Measurements from ENCODE around the gene BTD. TPM values are rescaled to one million over a fixed set of nuclear protein-coding genes. Genes with fewer than 3 reads are reported as not detected.
"Not testable (repeated sequence)": the region's sequence is repeated elsewhere in the genome, so short reads cannot be mapped to it uniquely, and the experiment has no call there.

The BTD gene
- total RNA-seq, 1 experiment from 2014 or later, result 34.6 TPM

- not testable (repeated sequence) for DNase-seq (ENCODE audit: low read depth)
Measured at GRCh38 chr3:15602816-15603215, 1.3 kb downstream of the BTD start.

- not testable (repeated sequence) for DNase-seq (ENCODE audit: low read depth)
Measured at GRCh38 chr3:15604584-15604983, 3.0 kb downstream of the BTD start.

- DNase-seq (ENCODE audit: low read depth), result peak; percentile 26
Measured at GRCh38 chr3:15606434-15606891, 4.9 kb downstream of the BTD start.

- peak; percentile 92 for DNase-seq (ENCODE audit: low read depth)
Measured at GRCh38 chr3:15610082-15610759, 8.7 kb downstream of the BTD start.

- DNase-seq (ENCODE audit: low read depth), result no peak
Measured at GRCh38 chr3:15611018-15611417, 9.5 kb downstream of the BTD start.

- DNase-seq (ENCODE audit: low read depth), result no peak
Measured at GRCh38 chr3:15612001-15612400, 10.5 kb downstream of the BTD start.

- DNase-seq (ENCODE audit: low read depth), result no peak
Measured at GRCh38 chr3:15614958-15615357, 13.4 kb downstream of the BTD start.

GRCh38 chr3:15616053-15616452 lies 14.5 kb downstream of the BTD start:
- DNase-seq (ENCODE audit: low read depth), result peak; percentile 19

GRCh38 chr3:15619659-15620464 lies 18.3 kb downstream of the BTD start:
- not testable (repeated sequence) for DNase-seq (ENCODE audit: low read depth)

- no peak for DNase-seq (ENCODE audit: low read depth)
Measured at GRCh38 chr3:15623535-15624440, 22.2 kb downstream of the BTD start.

- DNase-seq (ENCODE audit: low read depth), result no peak
Measured at GRCh38 chr3:15628967-15629366, 27.4 kb downstream of the BTD start.

- peak; percentile 83 for DNase-seq (ENCODE audit: low read depth)
Measured at GRCh38 chr3:15629860-15630597, 28.5 kb downstream of the BTD start.

- DNase-seq (ENCODE audit: low read depth), result peak; percentile 82
Measured at GRCh38 chr3:15630646-15631350, 29.3 kb downstream of the BTD start.

GRCh38 chr3:15631426-15632211 lies 30.1 kb downstream of the BTD start:
- peak; percentile 14 for DNase-seq (ENCODE audit: low read depth)

- DNase-seq (ENCODE audit: low read depth), result no peak
Measured at GRCh38 chr3:15632212-15632580, 30.7 kb downstream of the BTD start.

- DNase-seq (ENCODE audit: low read depth), result peak; percentile 39
Measured at GRCh38 chr3:15633159-15633558, 31.6 kb downstream of the BTD start.

GRCh38 chr3:15633766-15634598 lies 32.4 kb downstream of the BTD start:
- peak; percentile 85 for DNase-seq (ENCODE audit: low read depth)

GRCh38 chr3:15634671-15635070 lies 33.1 kb downstream of the BTD start:
- DNase-seq (ENCODE audit: low read depth), result no peak

GRCh38 chr3:15635121-15635661 lies 33.6 kb downstream of the BTD start:
- peak; percentile 83 for DNase-seq (ENCODE audit: low read depth)

All from M059J (cell line).